ENCODE measurements around the gene PFDN2. TPM values are rescaled to one million over a fixed set of nuclear protein-coding genes. Genes with fewer than 3 reads are reported as not detected.

The PFDN2 gene
- total and polyA plus RNA-seq, 10 of the 15 experiments (the other 5 are each of a cell fraction or from before 2014, with no cell fraction given) = 30.0 to 141 (median 80.5) TPM

GRCh38 chr1:161096015-161096414, 21.8 kb downstream of the PFDN2 start (continued):
- TF ChIP-seq, protein P1, sequence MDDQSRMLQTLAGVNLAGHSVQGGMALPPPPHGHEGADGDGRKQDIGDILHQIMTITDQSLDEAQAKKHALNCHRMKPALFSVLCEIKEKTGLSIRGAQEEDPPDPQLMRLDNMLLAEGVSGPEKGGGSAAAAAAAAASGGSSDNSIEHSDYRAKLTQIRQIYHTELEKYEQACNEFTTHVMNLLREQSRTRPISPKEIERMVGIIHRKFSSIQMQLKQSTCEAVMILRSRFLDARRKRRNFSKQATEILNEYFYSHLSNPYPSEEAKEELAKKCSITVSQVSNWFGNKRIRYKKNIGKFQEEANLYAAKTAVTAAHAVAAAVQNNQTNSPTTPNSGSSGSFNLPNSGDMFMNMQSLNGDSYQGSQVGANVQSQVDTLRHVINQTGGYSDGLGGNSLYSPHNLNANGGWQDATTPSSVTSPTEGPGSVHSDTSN (IDR thresholded peaks at IDR 0.05; ENCODE audit: insufficient replicate concordance, low read depth, low read length) = no peak
- TF ChIP-seq ETV6 (conservative IDR thresholded peaks at IDR 0.05 in 1 of 2, IDR thresholded peaks at IDR 0.05 in 1 of 2; ENCODE audit: borderline replicate concordance in 1 of 2, low read depth in 1 of 2) (no peak), STAT1 (conservative IDR thresholded peaks at IDR 0.05) (no peak), FOS (IDR thresholded peaks at IDR 0.05; ENCODE audit: borderline replicate concordance, extremely low read depth, insufficient read length) (no peak), HCFC1 (IDR thresholded peaks at IDR 0.05; ENCODE audit: low read length) (no peak), ZNF207 (IDR thresholded peaks at IDR 0.05; ENCODE audit: borderline replicate concordance) (no peak), RUNX3 (IDR thresholded peaks at IDR 0.05; ENCODE audit: low read length) (peak; percentile 78), CREB1 (IDR thresholded peaks at IDR 0.05; ENCODE audit: low read depth) (no peak), BACH1 (IDR thresholded peaks at IDR 0.05; ENCODE audit: borderline replicate concordance) (no peak; the same call in 1 of the 2 replicates), CBX3 (IDR thresholded peaks at IDR 0.05; ENCODE audit: borderline replicate concordance, low read depth) (no peak), NFXL1 (IDR thresholded peaks at IDR 0.05; ENCODE audit: borderline replicate concordance) (no peak), DPF2 (IDR thresholded peaks at IDR 0.05) (peak; percentile 91), MLLT1 (IDR thresholded peaks at IDR 0.05) (no peak), FOXK2 (IDR thresholded peaks at IDR 0.05) (no peak), MEF2A (IDR thresholded peaks at IDR 0.05; ENCODE audit: insufficient read depth, low read depth, low read length) (peak; percentile 25; the same call in 1 of the 2 replicates), IKZF2 (IDR thresholded peaks at IDR 0.05) (peak; percentile 88 to 93), CBX5 (IDR thresholded peaks at IDR 0.05; ENCODE audit: low read depth) (no peak), NR2C1 (IDR thresholded peaks at IDR 0.05) (no peak), KDM1A (IDR thresholded peaks at IDR 0.05; ENCODE audit: borderline replicate concordance) (no peak), SMC3 (IDR thresholded peaks at IDR 0.05; ENCODE audit: borderline replicate concordance, low read length) (peak; percentile 21; the same call in 1 of the 2 replicates), ATF3 (IDR thresholded peaks at IDR 0.05; ENCODE audit: borderline replicate concordance, extremely low read depth, low read depth, low read length) (no peak)
- TF ChIP-seq, protein P2, sequence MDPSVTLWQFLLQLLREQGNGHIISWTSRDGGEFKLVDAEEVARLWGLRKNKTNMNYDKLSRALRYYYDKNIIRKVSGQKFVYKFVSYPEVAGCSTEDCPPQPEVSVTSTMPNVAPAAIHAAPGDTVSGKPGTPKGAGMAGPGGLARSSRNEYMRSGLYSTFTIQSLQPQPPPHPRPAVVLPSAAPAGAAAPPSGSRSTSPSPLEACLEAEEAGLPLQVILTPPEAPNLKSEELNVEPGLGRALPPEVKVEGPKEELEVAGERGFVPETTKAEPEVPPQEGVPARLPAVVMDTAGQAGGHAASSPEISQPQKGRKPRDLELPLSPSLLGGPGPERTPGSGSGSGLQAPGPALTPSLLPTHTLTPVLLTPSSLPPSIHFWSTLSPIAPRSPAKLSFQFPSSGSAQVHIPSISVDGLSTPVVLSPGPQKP (IDR thresholded peaks at IDR 0.05; ENCODE audit: low read depth, low read length) = no peak
- TF ChIP-seq, protein P3, sequence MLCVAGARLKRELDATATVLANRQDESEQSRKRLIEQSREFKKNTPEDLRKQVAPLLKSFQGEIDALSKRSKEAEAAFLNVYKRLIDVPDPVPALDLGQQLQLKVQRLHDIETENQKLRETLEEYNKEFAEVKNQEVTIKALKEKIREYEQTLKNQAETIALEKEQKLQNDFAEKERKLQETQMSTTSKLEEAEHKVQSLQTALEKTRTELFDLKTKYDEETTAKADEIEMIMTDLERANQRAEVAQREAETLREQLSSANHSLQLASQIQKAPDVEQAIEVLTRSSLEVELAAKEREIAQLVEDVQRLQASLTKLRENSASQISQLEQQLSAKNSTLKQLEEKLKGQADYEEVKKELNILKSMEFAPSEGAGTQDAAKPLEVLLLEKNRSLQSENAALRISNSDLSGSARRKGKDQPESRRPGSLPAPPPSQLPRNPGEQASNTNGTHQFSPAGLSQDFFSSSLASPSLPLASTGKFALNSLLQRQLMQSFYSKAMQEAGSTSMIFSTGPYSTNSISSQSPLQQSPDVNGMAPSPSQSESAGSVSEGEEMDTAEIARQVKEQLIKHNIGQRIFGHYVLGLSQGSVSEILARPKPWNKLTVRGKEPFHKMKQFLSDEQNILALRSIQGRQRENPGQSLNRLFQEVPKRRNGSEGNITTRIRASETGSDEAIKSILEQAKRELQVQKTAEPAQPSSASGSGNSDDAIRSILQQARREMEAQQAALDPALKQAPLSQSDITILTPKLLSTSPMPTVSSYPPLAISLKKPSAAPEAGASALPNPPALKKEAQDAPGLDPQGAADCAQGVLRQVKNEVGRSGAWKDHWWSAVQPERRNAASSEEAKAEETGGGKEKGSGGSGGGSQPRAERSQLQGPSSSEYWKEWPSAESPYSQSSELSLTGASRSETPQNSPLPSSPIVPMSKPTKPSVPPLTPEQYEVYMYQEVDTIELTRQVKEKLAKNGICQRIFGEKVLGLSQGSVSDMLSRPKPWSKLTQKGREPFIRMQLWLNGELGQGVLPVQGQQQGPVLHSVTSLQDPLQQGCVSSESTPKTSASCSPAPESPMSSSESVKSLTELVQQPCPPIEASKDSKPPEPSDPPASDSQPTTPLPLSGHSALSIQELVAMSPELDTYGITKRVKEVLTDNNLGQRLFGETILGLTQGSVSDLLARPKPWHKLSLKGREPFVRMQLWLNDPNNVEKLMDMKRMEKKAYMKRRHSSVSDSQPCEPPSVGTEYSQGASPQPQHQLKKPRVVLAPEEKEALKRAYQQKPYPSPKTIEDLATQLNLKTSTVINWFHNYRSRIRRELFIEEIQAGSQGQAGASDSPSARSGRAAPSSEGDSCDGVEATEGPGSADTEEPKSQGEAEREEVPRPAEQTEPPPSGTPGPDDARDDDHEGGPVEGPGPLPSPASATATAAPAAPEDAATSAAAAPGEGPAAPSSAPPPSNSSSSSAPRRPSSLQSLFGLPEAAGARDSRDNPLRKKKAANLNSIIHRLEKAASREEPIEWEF (IDR thresholded peaks at IDR 0.05; ENCODE audit: insufficient replicate concordance, low read depth, low read length) = no peak
